WTC11 (cell line): ENCODE results near the gene MTRF1. TPM values are rescaled to one million over a fixed set of nuclear protein-coding genes. Genes with fewer than 3 reads are reported as not detected.

Source experiments
- ATAC-seq: fragments of 200-7000 bp; cut with Tn5 transposase; 2 replicates; pipeline ENCODE4 v1.10.0; 2021; ENCODE audit warnings: mild to moderate bottlenecking, moderate library complexity
- CTCF ChIA-PET: fragments of 300-600 bp; sonication (Branson Sonifier 250); formaldehyde crosslinking; loops from one replicate; lab custom pipeline; 2021; ENCODE audit warnings: antibody characterized with exemption; lab: Charles Lee
- POLR2A ChIA-PET: fragments of 350-600 bp; sonication (Branson Sonifier 250); formaldehyde crosslinking; loops from one replicate; lab custom pipeline; 2021; ENCODE audit warnings: antibody characterized with exemption; lab: Charles Lee
- DNase-seq: peaks from one replicate; pipeline ENCODE4 v3.0.0; 2021; ENCODE audit warnings: low spot score
- H3K27ac Mint-ChIP-seq: 2 replicates; pipeline ENCODE4 v1.8.0; 2021; ENCODE audit warnings: mixed read lengths
- H3K27me3 Mint-ChIP-seq: 2 replicates; pipeline ENCODE4 v1.8.0; 2021; ENCODE audit warnings: low read depth, mild to moderate bottlenecking, moderate library complexity, mixed read lengths
- H3K36me3 Mint-ChIP-seq: 2 replicates; pipeline ENCODE4 v1.8.0; 2021; ENCODE audit warnings: mixed read lengths
- H3K4me1 Mint-ChIP-seq: 2 replicates; pipeline ENCODE4 v1.8.0; 2022; ENCODE audit warnings: mixed read lengths
- H3K4me3 Mint-ChIP-seq: 2 replicates; pipeline ENCODE4 v1.8.0; 2021; ENCODE audit warnings: mild to moderate bottlenecking, moderate library complexity, mixed read lengths
- H3K9me3 Mint-ChIP-seq: 2 replicates; pipeline ENCODE4 v1.8.0; 2021; ENCODE audit warnings: mixed read lengths
- ARID4B ChIP-seq: sonication (generic); formaldehyde crosslinking; IDR thresholded peaks from 2 replicates; pipeline ENCODE4 v1.8.0; 2023; ENCODE audit warnings: missing genetic modification reagents, mild to moderate bottlenecking, borderline replicate concordance
- ESRRA ChIP-seq: sonication (generic); formaldehyde crosslinking; IDR thresholded peaks from 2 replicates; pipeline ENCODE4 v1.8.1; 2022; ENCODE audit warnings: mild to moderate bottlenecking, missing genetic modification reagents, borderline replicate concordance
- ETV6 ChIP-seq: sonication (generic); formaldehyde crosslinking; IDR thresholded peaks from 2 replicates; pipeline ENCODE4 v1.8.1; 2022; ENCODE audit warnings: mild to moderate bottlenecking, missing genetic modification reagents
- FOXJ3 ChIP-seq: sonication (generic); formaldehyde crosslinking; IDR thresholded peaks from 2 replicates; pipeline ENCODE4 v1.9.0; 2021; ENCODE audit warnings: missing genetic modification reagents, mild to moderate bottlenecking, borderline replicate concordance
- GTF2I ChIP-seq: fragments of 250-450 bp; sonication (Bioruptor Pico); conservative IDR thresholded peaks from 2 replicates; pipeline ENCODE4 v1.4.0; 2021; ENCODE audit warnings: mild to moderate bottlenecking
- HMGA2 ChIP-seq: fragments of 250-450 bp; sonication (Bioruptor Pico); IDR thresholded peaks from 2 replicates; pipeline ENCODE4 v1.4.0; 2021; ENCODE audit warnings: mild to moderate bottlenecking, moderate library complexity
- HMGXB4 ChIP-seq: sonication (generic); formaldehyde crosslinking; IDR thresholded peaks from 2 replicates; pipeline ENCODE4 v1.8.1; 2023; ENCODE audit warnings: mild to moderate bottlenecking, moderate library complexity, missing genetic modification reagents
- IRF2 ChIP-seq: sonication (generic); formaldehyde crosslinking; IDR thresholded peaks from 2 replicates; pipeline ENCODE4 v1.8.0; 2022; ENCODE audit warnings: low read depth, missing genetic modification reagents, borderline replicate concordance
- JUN ChIP-seq: sonication (generic); formaldehyde crosslinking; IDR thresholded peaks from 2 replicates; pipeline ENCODE4 v1.8.0; 2023; ENCODE audit warnings: mild to moderate bottlenecking, missing genetic modification reagents
- MXD4 ChIP-seq: fragments of 250-450 bp; sonication (Bioruptor Pico); IDR thresholded peaks from 2 replicates; pipeline ENCODE4 v1.8.0; 2021; ENCODE audit warnings: mild to moderate bottlenecking, moderate library complexity, borderline replicate concordance
- NFE2L1 ChIP-seq: sonication (generic); formaldehyde crosslinking; IDR thresholded peaks from 2 replicates; pipeline ENCODE4 v1.8.1; 2023; ENCODE audit warnings: missing genetic modification reagents
- OVOL2 ChIP-seq: fragments of 250-450 bp; sonication (Bioruptor Pico); IDR thresholded peaks from 2 replicates; pipeline ENCODE4 v1.9.0; 2021; ENCODE audit warnings: mild to moderate bottlenecking, borderline replicate concordance
- PRDM15 ChIP-seq: sonication (generic); formaldehyde crosslinking; IDR thresholded peaks from 2 replicates; pipeline ENCODE4 v1.8.0; 2022; ENCODE audit warnings: missing genetic modification reagents
- RELA ChIP-seq: sonication (generic); formaldehyde crosslinking; IDR thresholded peaks from 2 replicates; pipeline ENCODE4 v1.8.1; 2022; ENCODE audit warnings: missing genetic modification reagents, mild to moderate bottlenecking, borderline replicate concordance
- total RNA-seq: library from RNA; stranded (reverse); gene quantifications from 3 replicates; pipeline ENCODE4 v1.2.3, GENCODE V29; 2021
- TF ChIP-seq, protein P1 (sequence below): sonication (generic); formaldehyde crosslinking; IDR thresholded peaks from 2 replicates; pipeline ENCODE4 v1.8.0; 2022; ENCODE audit warnings: mild to moderate bottlenecking, missing genetic modification reagents
- TF ChIP-seq, protein P2 (sequence below): fragments of 250-450 bp; sonication (Bioruptor Pico); IDR thresholded peaks from 2 replicates; pipeline ENCODE4 v1.9.0; 2021; ENCODE audit warnings: mild to moderate bottlenecking

MTRF1 gene
- total RNA-seq, 1 experiment from 2014 or later, result 12.9 TPM

GRCh38 chr13:41193469-41193868 is 69.9 kb downstream of the MTRF1 start (continued):
- TF ChIP-seq ARID4B (CRISPR knock-in tag) (no peak), OVOL2 (CRISPR knock-in tag) (no peak), NFE2L1 (no peak), JUN (no peak), MXD4 (CRISPR knock-in tag) (no peak)
- TF ChIP-seq, all 79 proteins: peak for 0

GRCh38 chr13:41188584-41188983 is 74.8 kb downstream of the MTRF1 start:
- ChIA-PET POLR2A (no interaction called here), CTCF (no interaction called here)
- Mint-ChIP-seq H3K27ac (no peak overlapping the region), H3K9me3 (peaks cover 3% of the 10 kb centered on the region; the same call in 1 of the 2 replicates), H3K4me3 (no peak overlapping the region), H3K36me3 (peaks cover 20% of the 10 kb centered on the region), H3K4me1 (peaks cover 31% of the 10 kb centered on the region), H3K27me3 (peaks cover 4% of the 10 kb centered on the region)
- no peak for ATAC-seq
- DNase-seq, result no peak
- TF ChIP-seq GTF2I (CRISPR knock-in tag) (no peak), RELA (no peak), ESRRA (CRISPR knock-in tag) (no peak), HMGXB4 (CRISPR knock-in tag) (no peak), OVOL2 (CRISPR knock-in tag) (no peak), IRF2 (CRISPR knock-in tag) (no peak), FOXJ3 (CRISPR knock-in tag) (no peak), PRDM15 (CRISPR knock-in tag) (no peak), ETV6 (no peak), ARID4B (CRISPR knock-in tag) (no peak), HMGA2 (CRISPR knock-in tag) (no peak)
- TF ChIP-seq, protein P1, sequence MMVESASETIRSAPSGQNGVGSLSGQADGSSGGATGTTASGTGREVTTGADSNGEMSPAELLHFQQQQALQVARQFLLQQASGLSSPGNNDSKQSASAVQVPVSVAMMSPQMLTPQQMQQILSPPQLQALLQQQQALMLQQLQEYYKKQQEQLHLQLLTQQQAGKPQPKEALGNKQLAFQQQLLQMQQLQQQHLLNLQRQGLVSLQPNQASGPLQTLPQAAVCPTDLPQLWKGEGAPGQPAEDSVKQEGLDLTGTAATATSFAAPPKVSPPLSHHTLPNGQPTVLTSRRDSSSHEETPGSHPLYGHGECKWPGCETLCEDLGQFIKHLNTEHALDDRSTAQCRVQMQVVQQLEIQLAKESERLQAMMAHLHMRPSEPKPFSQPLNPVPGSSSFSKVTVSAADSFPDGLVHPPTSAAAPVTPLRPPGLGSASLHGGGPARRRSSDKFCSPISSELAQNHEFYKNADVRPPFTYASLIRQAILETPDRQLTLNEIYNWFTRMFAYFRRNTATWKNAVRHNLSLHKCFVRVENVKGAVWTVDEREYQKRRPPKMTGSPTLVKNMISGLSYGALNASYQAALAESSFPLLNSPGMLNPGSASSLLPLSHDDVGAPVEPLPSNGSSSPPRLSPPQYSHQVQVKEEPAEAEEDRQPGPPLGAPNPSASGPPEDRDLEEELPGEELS (CRISPR knock-in tag), result no peak
- TF ChIP-seq, protein P2, sequence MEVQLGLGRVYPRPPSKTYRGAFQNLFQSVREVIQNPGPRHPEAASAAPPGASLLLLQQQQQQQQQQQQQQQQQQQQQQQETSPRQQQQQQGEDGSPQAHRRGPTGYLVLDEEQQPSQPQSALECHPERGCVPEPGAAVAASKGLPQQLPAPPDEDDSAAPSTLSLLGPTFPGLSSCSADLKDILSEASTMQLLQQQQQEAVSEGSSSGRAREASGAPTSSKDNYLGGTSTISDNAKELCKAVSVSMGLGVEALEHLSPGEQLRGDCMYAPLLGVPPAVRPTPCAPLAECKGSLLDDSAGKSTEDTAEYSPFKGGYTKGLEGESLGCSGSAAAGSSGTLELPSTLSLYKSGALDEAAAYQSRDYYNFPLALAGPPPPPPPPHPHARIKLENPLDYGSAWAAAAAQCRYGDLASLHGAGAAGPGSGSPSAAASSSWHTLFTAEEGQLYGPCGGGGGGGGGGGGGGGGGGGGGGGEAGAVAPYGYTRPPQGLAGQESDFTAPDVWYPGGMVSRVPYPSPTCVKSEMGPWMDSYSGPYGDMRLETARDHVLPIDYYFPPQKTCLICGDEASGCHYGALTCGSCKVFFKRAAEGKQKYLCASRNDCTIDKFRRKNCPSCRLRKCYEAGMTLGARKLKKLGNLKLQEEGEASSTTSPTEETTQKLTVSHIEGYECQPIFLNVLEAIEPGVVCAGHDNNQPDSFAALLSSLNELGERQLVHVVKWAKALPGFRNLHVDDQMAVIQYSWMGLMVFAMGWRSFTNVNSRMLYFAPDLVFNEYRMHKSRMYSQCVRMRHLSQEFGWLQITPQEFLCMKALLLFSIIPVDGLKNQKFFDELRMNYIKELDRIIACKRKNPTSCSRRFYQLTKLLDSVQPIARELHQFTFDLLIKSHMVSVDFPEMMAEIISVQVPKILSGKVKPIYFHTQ (CRISPR knock-in tag), result no peak
